A673 (cell line): ENCODE results near the gene SNX13. TPM values are rescaled to one million over a fixed set of nuclear protein-coding genes. Genes with fewer than 3 reads are reported as not detected.

ENCODE experiments used
- BruUV-seq: library from RNA; stranded (reverse); fragments of 400-500 nt; replicated peaks from 2 replicates; lab custom pipeline; 2021; lab: Mats Ljungman, UMichigan
- CTCF ChIA-PET: fragments of 300-600 bp; sonication (Branson Sonifier 250); formaldehyde crosslinking; loops from one replicate; lab custom pipeline; 2022; ENCODE audit warnings: antibody characterized with exemption; lab: Charles Lee
- POLR2A ChIA-PET: fragments of 300-600 bp; sonication (Branson Sonifier 250); formaldehyde crosslinking; loops from one replicate; lab custom pipeline; 2022; ENCODE audit warnings: antibody characterized with exemption; ENCODE audit not compliant: low non-redundant PET; lab: Charles Lee
- DNase-seq: peaks from one replicate; pipeline ENCODE4 v3.0.0-alpha.2; 2015; ENCODE audit warnings: low spot score
- H3K27ac ChIP-seq: fragments of 200-600 bp; sonication (generic); 2 replicates; pipeline ENCODE4 v1.5.1; 2016; ENCODE audit warnings: mixed run types, low read depth, mild to moderate bottlenecking, mixed read lengths, antibody characterized with exemption, low read length; ENCODE audit not compliant: poor library complexity, severe bottlenecking
- H3K27me3 ChIP-seq: fragments of 200-600 bp; sonication (generic); replicated peaks from 2 replicates; pipeline ENCODE4 v1.6.1; 2017; ENCODE audit warnings: mixed run types, low read depth, mild to moderate bottlenecking, mixed read lengths, antibody characterized with exemption, low read length; ENCODE audit not compliant: insufficient read depth, poor library complexity
- H3K36me3 ChIP-seq: fragments of 200-600 bp; sonication (generic); 2 replicates; pipeline ENCODE4 v1.6.1; 2016; ENCODE audit warnings: mixed run types, mild to moderate bottlenecking, mixed read lengths, antibody characterized with exemption, low read length; ENCODE audit not compliant: insufficient read depth, poor library complexity, severe bottlenecking
- H3K4me1 ChIP-seq: fragments of 200-600 bp; sonication (generic); 2 replicates; pipeline ENCODE4 v1.6.1; 2017; ENCODE audit warnings: mixed run types, mild to moderate bottlenecking, mixed read lengths, antibody characterized with exemption, low read length; ENCODE audit not compliant: insufficient read depth, poor library complexity, severe bottlenecking
- H3K4me3 ChIP-seq: fragments of 200-600 bp; sonication (generic); 2 replicates; pipeline ENCODE4 v1.5.1; 2016; ENCODE audit warnings: low read depth, mixed run types, mild to moderate bottlenecking, mixed read lengths, low read length; ENCODE audit not compliant: poor library complexity, severe bottlenecking
- H3K9me3 ChIP-seq: fragments of 200-600 bp; sonication (generic); 2 replicates; pipeline ENCODE4 v1.6.1; 2016; ENCODE audit warnings: mixed run types, low read depth, mild to moderate bottlenecking, mixed read lengths, antibody characterized with exemption, low read length; ENCODE audit not compliant: poor library complexity, severe bottlenecking
- CTCF ChIP-seq: fragments of 300-800, 200-600 bp; sonication (generic); conservative IDR thresholded peaks from 2 replicates; pipeline ENCODE4 v1.5.1; 2017; ENCODE audit warnings: low read depth, mild to moderate bottlenecking, antibody characterized with exemption, low read length, moderate library complexity, mixed read lengths
- EZH2 ChIP-seq: fragments of 200-600 bp; sonication (generic); IDR thresholded peaks from 2 replicates; pipeline ENCODE4 v1.6.1; 2017; ENCODE audit warnings: borderline replicate concordance, low read depth, mild to moderate bottlenecking, mixed read lengths, antibody characterized with exemption, low read length; ENCODE audit not compliant: poor library complexity, severe bottlenecking
- intact Hi-C: fragments of 100-400 bp; cut with micrococcal nuclease; formaldehyde crosslinking; loops from one replicate; pipeline ENCODE4 v1.10.0; 2022; ENCODE audit not compliant: unreplicated experiment
- total RNA-seq: library from RNA; stranded (reverse); gene quantifications from 2 replicates; pipeline ENCODE4 v1.2.3, GENCODE V29; 2021

Gene SNX13
- total RNA-seq, 1 experiment from 2014 or later = 31.2 TPM

- intact Hi-C loops = no loop called here
- Histone ChIP-seq H3K36me3 (no peaks in the 10 kb centered on the region), H3K9me3 (no peaks in the 10 kb centered on the region), H3K27me3 (no peaks in the 10 kb centered on the region), H3K4me1 (no peaks in the 10 kb centered on the region), H3K4me3 (no peak overlapping the region), H3K27ac (no peak overlapping the region)
- no peak for TF ChIP-seq EZH2
- no peak for TF ChIP-seq CTCF
- ChIA-PET POLR2A (no interaction called here), CTCF (no interaction called here)
- no peak for DNase-seq
- BruUV-seq = no TSS peak
Observed at GRCh38 chr7:17832820-17833355, 107.4 kb downstream of the SNX13 start.

- TF ChIP-seq CTCF (no peak), EZH2 (no peak)
- POLR2A ChIA-PET = no interaction called here
- BruUV-seq = no TSS peak
- Histone ChIP-seq H3K9me3 (no peaks in the 10 kb centered on the region), H3K27me3 (no peaks in the 10 kb centered on the region), H3K4me3 (no peak overlapping the region), H3K4me1 (no peaks in the 10 kb centered on the region), H3K36me3 (no peaks in the 10 kb centered on the region), H3K27ac (no peak overlapping the region)
- CTCF ChIA-PET = no interaction called here
- DNase-seq = no peak
- intact Hi-C loops = no loop called here
Observed at GRCh38 chr7:17832242-17832641, 108.1 kb downstream of the SNX13 start.

GRCh38 chr7:17830206-17830605, 110.1 kb downstream of the SNX13 start:
- CTCF ChIA-PET = no interaction called here
- BruUV-seq = no TSS peak
- intact Hi-C loops = no loop called here

More at GRCh38 chr7:17830206-17830605, 110.1 kb downstream of the SNX13 start:
- Histone ChIP-seq H3K27me3 (no peaks in the 10 kb centered on the region), H3K27ac (no peak overlapping the region), H3K9me3 (no peaks in the 10 kb centered on the region), H3K4me3 (no peak overlapping the region), H3K36me3 (no peaks in the 10 kb centered on the region), H3K4me1 (no peaks in the 10 kb centered on the region)
- POLR2A ChIA-PET = no interaction called here
- DNase-seq = no peak
- no peak for TF ChIP-seq EZH2
- no peak for TF ChIP-seq CTCF
